Measurements from ENCODE around the gene UPF1.
"Not testable (repeated sequence)": the region's sequence is repeated elsewhere in the genome, so short reads cannot be mapped to it uniquely, and the experiment has no call there.

Gene UPF1

DNA sequence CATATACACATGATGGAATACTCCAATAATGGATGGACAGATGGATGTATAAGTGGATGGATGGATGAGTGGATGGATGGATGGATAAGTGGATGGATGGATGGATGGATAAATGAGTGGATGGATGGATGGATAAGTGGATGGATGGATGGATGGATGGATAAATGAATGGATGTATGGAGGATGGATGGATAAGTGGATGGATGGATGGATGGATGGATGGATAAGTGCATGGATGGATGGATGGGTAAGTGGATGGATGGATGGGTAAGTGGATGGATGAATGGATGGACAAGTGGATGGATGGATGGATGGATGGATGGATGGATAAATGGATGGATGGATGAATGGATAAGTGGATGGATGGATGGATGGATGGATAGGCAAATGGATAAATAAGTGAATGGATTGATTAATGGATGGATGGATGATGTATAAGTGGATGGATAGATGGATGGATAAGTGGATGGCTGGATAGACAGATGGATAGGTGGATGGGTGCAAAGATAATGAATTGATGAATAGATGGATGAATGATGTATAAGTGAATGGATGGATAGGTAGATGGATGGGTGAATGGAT lies 32.3 kb upstream of the UPF1 start:
- no peak for DNase-seq

DNA sequence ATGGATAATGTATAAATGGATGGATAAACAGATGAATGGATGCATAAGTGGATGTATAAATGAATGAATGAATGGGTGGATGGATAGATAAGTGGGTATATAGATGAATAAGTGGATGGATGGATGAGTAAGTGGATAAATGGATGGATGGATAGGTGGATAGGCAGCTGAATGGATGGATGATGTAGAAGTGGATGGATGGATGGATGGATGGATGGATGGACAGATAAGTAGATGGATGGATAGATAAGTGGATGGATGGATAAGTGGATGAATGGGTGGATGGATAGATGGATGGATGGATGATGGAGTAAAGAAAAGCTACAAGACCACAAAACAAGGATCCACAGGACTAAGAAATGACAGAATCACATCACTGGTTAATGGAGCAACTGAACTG lies 31.7 kb upstream of the UPF1 start:
- no peak for DNase-seq

DNA sequence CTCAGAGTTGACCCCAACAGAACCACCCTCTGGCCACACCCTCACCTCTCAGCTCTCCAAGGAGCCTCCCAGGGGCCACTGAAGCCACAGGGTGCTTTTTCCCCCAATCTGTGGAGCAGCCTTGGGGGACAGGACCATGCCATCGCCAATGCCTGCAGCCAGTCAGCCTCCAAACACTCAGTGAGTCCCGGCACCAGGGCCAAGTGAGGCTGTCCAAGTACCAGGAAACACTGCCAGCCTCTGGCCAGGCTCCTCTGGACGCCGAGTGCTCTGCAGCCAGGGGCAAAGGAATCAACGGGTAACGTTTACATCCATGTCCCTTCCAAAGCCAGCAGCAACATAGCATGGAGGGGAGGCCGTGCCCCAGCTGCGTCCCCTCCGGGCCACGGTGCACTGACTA lies 31.1 kb upstream of the UPF1 start:
- DNase-seq, result no peak

GRCh38 chr19:18802354-18802753 lies 29.4 kb upstream of the UPF1 start:
- no peak for DNase-seq

DNA sequence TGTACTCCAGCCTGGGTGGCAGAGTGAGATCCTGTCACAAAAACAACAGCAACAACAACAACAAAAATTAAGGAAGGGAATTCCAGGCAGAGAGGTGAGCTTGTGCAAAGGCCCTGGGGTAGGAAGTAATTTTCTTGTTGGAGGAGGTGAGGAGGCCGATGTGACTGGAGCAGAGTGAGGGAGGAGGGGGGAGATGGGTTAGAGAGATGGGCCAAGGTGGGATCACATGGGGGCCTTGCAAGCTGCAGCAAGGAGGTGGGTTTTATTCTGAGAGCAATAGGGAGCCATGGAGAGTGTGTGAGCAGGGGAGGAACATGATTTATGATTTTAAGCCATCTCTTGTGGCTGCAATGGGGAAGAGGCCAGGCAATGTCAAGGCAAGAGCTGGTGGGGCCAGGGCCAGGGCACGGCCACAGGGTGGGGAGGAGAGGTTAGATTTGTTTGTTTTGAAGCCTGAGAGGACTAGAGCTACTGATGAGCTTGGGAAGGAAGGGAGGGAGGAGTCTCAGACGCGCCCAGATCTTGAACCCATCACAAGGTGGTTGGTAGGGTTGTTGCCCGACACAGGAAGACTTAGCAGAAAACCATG lies 28.1 kb upstream of the UPF1 start:
- DNase-seq, result no peak

DNA sequence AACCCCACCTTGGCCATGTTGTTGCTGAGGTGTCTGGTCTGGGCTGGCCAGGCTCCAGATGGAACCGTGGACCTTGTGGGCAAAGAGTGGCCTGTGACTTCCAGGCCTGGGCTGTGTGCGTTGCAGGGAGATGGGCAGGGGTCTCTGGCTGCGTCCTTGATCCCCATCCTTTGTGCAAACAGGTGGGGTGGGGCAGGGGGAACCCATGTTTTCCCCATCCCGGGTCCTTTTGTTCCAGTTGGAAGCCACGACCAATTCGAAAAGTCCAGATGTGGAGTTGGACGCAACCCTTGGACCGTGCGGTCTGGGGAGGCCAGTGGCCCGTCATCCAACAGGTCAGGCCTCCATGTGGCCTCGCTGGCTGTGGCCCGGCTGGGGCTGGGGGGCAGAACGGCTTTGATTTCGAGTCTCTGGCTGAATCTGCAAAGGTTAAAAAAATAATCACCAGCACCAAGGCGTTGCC lies 27.6 kb upstream of the UPF1 start:
- no peak for DNase-seq

GRCh38 chr19:18804643-18805042 lies 27.1 kb upstream of the UPF1 start:
- DNase-seq, result no peak

GRCh38 chr19:18807861-18808331 lies 23.9 kb upstream of the UPF1 start:
- no peak for DNase-seq

GRCh38 chr19:18809149-18809868 lies 22.4 kb upstream of the UPF1 start:
- no peak for DNase-seq

- not testable (repeated sequence) for DNase-seq
Observed at GRCh38 chr19:18811638-18812037, 20.1 kb upstream of the UPF1 start.

DNA sequence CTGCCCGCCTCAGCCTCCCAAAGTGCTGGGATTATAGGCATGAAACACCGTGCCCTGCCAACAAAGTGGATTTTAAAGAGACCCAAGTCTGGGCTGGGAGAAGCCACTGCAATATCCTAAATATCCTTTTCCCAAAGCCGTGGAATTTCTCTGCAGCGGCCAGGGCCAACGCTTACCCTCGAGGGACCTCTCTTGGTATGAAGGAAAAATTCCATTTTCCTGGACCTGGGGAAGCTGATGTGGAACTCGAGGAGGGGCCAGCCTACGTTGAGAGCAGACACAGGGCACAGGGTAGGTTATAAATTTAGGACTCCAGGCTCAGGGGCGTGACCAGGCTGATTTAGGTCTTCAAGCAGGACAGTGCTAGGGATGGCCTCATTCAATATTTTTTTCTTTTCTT lies 17.7 kb upstream of the UPF1 start:
- no peak for DNase-seq

- no peak for DNase-seq
Observed at GRCh38 chr19:18815673-18816072, 16.1 kb upstream of the UPF1 start.

DNA sequence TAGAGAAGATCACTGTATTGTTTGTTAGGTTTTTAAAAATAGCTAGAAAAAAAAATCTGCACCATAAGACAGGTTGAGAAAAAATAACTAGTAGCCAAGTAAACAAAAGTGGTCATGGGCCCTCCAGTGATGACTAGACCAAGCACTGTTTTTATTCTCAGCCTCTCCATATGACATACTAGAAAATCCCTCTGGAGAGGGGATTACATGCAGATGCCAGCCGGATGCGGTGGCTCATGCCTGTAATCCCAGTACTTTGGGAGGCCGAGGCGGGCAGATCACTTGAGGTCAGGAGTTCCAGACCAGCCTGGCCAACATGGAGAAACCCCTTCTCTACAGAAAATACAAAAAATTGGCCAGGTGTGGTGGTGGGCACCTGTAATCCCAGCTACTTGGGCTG lies 15.1 kb upstream of the UPF1 start:
- DNase-seq, result not testable (repeated sequence)

DNA sequence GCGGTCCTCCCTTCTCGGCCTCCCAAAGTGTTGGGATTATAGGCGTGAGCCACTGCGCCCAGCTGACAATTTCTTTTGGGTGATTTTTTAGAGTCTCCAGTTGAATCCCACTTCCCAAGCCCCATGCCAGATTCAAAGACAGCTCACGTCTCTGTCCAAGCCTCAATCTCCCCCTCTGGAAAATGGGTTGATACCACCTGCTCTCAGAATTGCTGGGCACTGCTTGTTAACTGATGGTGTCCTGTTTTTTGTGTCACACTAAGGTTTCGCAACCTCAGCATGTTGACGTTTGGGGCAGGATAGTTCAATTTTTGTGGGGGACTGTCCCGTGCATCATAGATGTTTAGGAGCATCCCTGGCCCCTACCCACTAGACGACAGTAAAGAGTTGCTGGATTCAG lies 14.2 kb upstream of the UPF1 start:
- DNase-seq, result no peak

DNA sequence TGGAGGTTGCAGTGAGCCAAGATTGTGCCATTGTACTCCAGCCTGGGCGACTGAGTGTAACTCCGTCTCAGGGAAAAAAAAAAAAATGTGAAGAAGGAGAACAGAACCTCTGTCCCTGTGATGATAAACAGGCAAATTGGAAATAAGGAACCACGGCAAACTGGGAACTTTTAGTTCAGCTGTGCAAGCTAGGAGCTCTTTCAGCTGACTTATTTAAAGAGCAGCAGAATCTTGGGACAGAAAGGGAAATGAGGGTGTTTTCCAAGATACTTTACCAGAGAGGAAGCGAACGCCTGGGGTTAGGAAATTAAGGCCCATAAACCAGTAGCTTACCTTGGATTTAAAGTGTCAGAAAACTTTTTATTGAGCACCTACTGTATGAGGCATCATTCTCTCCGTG lies 3.0 kb upstream of the UPF1 start:
- DNase-seq, result no peak

GRCh38 chr19:18830488-18830887 lies 1.3 kb upstream of the UPF1 start:
- DNase-seq, result no peak

- peak; percentile 30 for DNase-seq
Observed at GRCh38 chr19:18832306-18833140, 764 bp downstream of the UPF1 start.

GRCh38 chr19:18833141-18833476 lies 1.4 kb downstream of the UPF1 start:
- DNase-seq, result no peak

DNA sequence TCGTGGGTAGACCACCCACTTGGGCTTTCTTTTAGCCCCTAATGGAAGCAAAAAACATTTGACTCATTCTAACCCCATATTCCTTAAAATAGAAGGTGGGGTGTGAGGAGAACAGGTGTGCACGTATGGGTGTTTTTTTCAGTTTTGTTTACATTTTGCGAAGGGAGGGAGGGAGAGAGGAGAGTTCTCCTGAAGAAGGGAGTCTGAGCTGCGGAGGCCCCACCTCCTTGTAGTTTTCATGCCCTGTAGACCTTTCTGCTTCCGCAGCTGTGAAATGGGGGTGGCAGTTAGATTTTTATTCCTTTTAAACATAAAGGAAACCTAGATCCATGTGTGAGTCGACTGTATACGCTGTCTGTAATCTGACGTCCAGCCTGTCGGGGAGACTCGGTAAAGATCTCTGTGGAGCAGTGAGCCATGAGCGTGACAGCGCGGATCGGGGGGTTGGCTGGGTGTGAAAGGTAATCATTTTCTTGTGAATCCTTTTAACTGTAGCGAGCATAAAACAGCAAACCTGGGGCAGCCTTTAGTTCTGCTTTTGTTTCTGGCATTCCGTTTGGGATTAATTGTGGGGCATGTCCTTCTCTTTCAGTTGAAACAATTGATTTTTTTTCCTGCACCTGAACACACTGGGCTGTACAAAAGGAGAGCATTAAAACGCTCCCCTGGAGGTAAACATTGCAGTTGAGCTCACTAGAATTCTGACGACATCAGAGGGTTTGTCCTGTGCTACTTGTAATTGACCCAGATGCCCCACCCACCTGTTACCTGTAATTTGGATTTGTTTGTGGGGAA lies 2.3 kb downstream of the UPF1 start:
- DNase-seq, result no peak

GRCh38 chr19:18834644-18834984 lies 2.9 kb downstream of the UPF1 start:
- no peak for DNase-seq

- DNase-seq, result no peak
Observed at GRCh38 chr19:18839465-18840287, 7.9 kb downstream of the UPF1 start.

All from CD4-positive, alpha-beta T cell treated with Interleukin-10 for 1 hour (primary cell).